NB4 (cell line): ENCODE results near the gene FOXP2.

Experiments used
- DNase-seq: peaks from one replicate; pipeline ENCODE4 v3.0.0; 2010; ENCODE audit warnings: low read depth
- H3K4me3 ChIP-seq: one replicate; pipeline ENCODE4 v1.5.1; 2011; ENCODE audit warnings: mild to moderate bottlenecking, low read depth, low read length, moderate library complexity
- MYC ChIP-seq: IDR thresholded peaks from 2 replicates; pipeline ENCODE4 v1.6.1; 2011; ENCODE audit warnings: low read depth, low read length
- POLR2A ChIP-seq: IDR thresholded peaks from 2 replicates; pipeline ENCODE4 v1.6.1; 2011; ENCODE audit warnings: mild to moderate bottlenecking; ENCODE audit not compliant: insufficient read length; ENCODE audit errors: extremely low read depth
- TF ChIP-seq, protein P1 (sequence below): IDR thresholded peaks from one replicate; pipeline ENCODE4 v1.5.1; 2012; ENCODE audit warnings: low read depth, low read length
- TF ChIP-seq, protein P2 (sequence below): IDR thresholded peaks from 2 replicates; pipeline ENCODE4 v1.6.1; 2011; ENCODE audit warnings: low read depth, low read length

FOXP2 gene

DNA sequence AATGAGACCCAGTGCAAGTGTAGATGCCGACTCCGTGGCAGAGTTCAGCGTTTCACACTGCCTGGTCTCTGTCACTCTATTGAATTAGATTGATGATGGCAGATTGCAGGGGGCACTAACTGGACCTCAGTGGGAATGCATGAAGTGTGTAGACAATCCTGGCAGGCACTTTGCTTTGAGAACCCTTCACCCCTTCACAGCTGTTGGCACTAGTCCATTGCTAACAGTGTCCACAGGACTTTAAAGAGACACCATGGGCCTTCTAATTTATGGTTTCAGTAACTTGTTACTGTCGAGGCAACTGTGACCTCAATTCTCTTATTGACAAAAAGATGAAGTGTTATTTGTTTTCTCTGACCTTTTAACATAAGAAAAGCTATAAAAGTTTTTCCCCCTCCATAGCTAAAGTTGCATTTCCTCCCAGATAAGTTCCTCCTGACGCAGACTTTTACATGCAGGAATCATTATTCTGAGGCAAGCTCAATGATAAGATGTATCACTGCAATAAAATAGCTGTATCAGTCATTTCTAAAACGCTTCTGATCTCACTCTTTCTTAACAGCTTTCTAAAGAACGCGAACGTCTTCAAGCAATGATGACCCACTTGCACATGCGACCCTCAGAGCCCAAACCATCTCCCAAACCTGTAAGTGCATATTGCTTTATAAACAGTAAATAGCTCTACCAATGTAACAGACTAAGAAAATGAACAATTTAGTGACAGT is 238.9 kb downstream of the FOXP2 start:
- DNase-seq = no peak
- no peak overlapping the region for H3K4me3 ChIP-seq
- TF ChIP-seq POLR2A (no peak), MYC (no peak)
- TF ChIP-seq, protein P1, sequence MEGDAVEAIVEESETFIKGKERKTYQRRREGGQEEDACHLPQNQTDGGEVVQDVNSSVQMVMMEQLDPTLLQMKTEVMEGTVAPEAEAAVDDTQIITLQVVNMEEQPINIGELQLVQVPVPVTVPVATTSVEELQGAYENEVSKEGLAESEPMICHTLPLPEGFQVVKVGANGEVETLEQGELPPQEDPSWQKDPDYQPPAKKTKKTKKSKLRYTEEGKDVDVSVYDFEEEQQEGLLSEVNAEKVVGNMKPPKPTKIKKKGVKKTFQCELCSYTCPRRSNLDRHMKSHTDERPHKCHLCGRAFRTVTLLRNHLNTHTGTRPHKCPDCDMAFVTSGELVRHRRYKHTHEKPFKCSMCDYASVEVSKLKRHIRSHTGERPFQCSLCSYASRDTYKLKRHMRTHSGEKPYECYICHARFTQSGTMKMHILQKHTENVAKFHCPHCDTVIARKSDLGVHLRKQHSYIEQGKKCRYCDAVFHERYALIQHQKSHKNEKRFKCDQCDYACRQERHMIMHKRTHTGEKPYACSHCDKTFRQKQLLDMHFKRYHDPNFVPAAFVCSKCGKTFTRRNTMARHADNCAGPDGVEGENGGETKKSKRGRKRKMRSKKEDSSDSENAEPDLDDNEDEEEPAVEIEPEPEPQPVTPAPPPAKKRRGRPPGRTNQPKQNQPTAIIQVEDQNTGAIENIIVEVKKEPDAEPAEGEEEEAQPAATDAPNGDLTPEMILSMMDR = no peak
- TF ChIP-seq, protein P2, sequence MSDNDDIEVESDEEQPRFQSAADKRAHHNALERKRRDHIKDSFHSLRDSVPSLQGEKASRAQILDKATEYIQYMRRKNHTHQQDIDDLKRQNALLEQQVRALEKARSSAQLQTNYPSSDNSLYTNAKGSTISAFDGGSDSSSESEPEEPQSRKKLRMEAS = no peak

DNA sequence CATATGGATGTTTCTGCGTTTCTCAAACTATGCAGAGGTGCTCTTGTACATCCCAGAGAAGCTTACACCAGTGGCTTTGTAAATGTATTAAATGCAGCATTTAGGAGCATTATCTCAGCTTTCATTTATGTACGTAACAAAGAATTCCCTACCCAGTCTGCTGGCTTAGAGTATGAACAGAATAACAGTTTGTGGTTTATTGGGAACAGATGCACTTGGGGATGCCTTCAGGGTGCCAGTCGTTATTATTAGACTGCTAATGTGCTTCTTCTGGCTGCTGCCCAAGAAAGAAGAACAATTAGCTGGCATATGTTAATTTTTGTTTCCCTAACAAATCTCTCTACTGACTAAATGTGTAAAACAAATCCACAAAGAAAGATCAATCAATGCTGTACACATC is 241.9 kb downstream of the FOXP2 start:
- no peak for DNase-seq
- TF ChIP-seq, protein P2 = no peak
- TF ChIP-seq MYC = no peak
- TF ChIP-seq POLR2A = no peak
- TF ChIP-seq, protein P1 = no peak
- H3K4me3 ChIP-seq = no peak overlapping the region

DNA sequence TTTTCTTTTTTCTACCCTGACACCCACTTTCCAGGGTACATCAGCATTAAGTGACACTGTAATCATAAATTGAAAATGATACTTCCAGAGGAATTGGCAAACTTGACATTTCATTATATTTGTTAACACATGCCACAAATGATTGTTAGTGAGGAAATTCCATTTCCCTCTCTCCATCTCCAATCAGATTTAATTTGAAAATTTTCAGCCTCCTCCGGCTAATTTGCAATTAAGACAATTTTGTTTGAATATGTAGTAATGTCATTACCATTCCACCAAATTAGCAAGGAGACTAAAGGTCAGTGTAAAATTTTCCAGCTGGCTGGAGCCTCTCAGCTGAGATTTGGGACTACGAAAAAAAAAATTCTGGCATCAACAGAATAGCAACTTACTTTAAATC is 242.7 kb downstream of the FOXP2 start:
- no peak overlapping the region for H3K4me3 ChIP-seq
- TF ChIP-seq, protein P2 = no peak
- TF ChIP-seq MYC = no peak
- TF ChIP-seq, protein P1 = no peak
- no peak for DNase-seq

DNA sequence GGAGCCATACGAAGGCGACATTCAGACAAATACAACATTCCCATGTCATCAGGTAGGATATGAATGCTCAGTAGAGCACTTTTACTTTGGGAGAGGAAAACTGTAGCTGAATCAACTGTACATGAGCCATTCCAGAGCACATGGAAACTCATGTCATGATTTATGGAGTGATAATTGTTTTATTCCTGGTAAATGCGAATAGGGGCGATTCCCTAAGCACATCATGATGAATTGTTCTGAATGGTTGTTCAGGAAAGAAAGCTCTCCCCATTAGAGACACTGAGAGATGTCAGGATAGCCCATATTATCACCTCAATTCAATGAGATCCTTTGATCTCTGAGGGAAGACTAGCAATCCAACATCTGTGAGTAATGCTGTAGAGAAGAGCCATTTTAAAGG is 243.6 kb downstream of the FOXP2 start:
- TF ChIP-seq POLR2A (no peak), MYC (no peak)
- TF ChIP-seq, protein P1 = no peak
- TF ChIP-seq, protein P2 = no peak

DNA sequence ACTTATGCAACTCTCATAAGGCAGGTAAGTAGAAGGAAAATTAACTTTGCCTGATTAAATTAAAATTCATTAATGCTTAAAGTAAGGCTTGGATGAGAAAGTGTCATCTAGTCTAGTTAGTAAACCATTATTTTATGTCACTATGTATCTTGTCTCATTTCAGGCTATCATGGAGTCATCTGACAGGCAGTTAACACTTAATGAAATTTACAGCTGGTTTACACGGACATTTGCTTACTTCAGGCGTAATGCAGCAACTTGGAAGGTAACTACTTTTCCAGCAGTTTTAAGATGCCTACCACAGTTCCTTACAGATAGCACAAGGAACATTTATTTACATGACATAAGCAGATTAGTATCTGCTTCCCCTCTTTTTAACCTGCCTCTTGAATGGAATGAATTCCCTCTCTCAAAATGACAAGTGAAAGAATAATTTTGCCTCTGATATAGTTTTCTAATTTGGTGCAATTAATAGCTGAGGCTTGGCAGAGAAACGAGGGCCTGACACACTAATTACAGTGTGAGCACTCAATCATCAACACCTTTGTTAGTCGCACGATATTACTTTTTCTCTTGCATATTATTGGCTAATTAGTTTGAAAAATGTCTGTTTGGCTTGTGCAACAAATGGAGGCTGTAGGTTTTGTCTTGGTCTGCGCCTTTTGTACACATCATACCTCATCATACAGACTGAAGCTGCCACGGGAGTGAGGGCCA is 245.0 kb downstream of the FOXP2 start:
- no peak for TF ChIP-seq MYC
- TF ChIP-seq, protein P1 = no peak
- TF ChIP-seq, protein P2 = no peak
- TF ChIP-seq POLR2A = no peak
- DNase-seq = no peak
- no peak overlapping the region for H3K4me3 ChIP-seq

More for the DNA sequence above, 243.6 kb downstream of the FOXP2 start:
- no peak for DNase-seq
- H3K4me3 ChIP-seq = no peak overlapping the region
